Measurements from ENCODE around the gene GAP43.

GAP43 gene

DNA sequence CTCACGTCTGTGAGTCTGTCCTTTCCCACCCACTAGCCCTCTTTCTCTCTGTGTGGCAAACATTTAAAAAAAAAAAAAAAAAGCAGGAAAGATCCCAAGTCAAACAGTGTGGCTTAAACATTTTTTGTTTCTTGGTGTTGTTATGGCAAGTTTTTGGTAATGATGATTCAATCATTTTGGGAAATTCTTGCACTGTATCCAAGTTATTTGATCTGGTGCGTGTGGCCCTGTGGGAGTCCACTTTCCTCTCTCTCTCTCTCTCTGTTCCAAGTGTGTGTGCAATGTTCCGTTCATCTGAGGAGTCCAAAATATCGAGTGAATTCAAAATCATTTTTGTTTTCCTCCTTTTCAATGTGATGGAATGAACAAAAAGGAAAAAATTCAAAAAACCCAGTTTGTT is 97.7 kb downstream of the GAP43 start:
- H3K4me3 ChIP-seq (ENCODE audit: low read length, poor library complexity, severe bottlenecking) = no peak overlapping the region
- peaks cover 5% of the 10 kb centered on the region for H3K27me3 ChIP-seq (ENCODE audit: insufficient read depth, low read length, poor library complexity, severe bottlenecking)
- H3K9ac ChIP-seq (ENCODE audit: low read depth, low read length, poor library complexity, severe bottlenecking) = no peak overlapping the region
- no peaks in the 10 kb centered on the region for H3F3A ChIP-seq (ENCODE audit: low read depth)
- H2AFZ ChIP-seq (ENCODE audit: low read length) = no peak overlapping the region
- no peaks in the 10 kb centered on the region for H3K9me3 ChIP-seq (ENCODE audit: insufficient read depth, low read depth, low read length)
- H3K4me1 ChIP-seq (ENCODE audit: insufficient read depth, low read length, poor library complexity, severe bottlenecking) = no peaks in the 10 kb centered on the region
- TF ChIP-seq CTCF (conservative IDR thresholded peaks at IDR 0.05; ENCODE audit: low read length) (no peak), EZH2phosphoT487 (IDR thresholded peaks at IDR 0.05; ENCODE audit: borderline replicate concordance) (no peak)
- H3K4me2 ChIP-seq (ENCODE audit: low read depth, low read length, poor library complexity, severe bottlenecking) = no peak overlapping the region
- H4K20me1 ChIP-seq (ENCODE audit: insufficient read depth, low read length, poor library complexity, severe bottlenecking) = no peaks in the 10 kb centered on the region
- no peaks in the 10 kb centered on the region for H3K36me3 ChIP-seq (ENCODE audit: insufficient read depth, low read length)
- no peaks in the 10 kb centered on the region for H3K79me2 ChIP-seq (ENCODE audit: insufficient read depth, low read length)
- no peaks in the 10 kb centered on the region for H3K9me2 ChIP-seq (replicated peaks; ENCODE audit: low read depth, low read length)

DNA sequence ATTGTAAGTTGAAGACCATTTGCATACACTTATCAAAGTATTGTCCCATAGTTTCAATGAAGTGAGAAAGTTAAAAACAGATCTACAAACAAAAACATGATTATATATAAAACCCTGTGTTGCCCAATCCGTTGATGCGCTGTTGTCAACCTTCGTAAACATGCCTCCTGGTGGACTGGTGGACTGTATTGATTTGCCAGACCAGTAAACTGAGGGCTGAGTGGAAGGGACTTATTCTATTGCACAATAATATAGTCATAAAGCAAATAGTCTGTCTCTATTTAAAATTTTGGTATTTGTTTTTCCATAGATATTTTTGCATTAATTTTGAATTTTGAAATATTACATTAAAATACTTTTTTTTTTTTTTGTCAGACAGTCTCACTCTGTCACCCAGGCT is 102.5 kb downstream of the GAP43 start:
- H3K79me2 ChIP-seq (ENCODE audit: insufficient read depth, low read length) = no peaks in the 10 kb centered on the region
- H3K9ac ChIP-seq (ENCODE audit: low read depth, low read length, poor library complexity, severe bottlenecking) = no peak overlapping the region
- no peaks in the 10 kb centered on the region for H4K20me1 ChIP-seq (ENCODE audit: insufficient read depth, low read length, poor library complexity, severe bottlenecking)
- no peaks in the 10 kb centered on the region for H3F3A ChIP-seq (ENCODE audit: low read depth)
- TF ChIP-seq EZH2phosphoT487 (IDR thresholded peaks at IDR 0.05; ENCODE audit: borderline replicate concordance) = no peak
- no peak for TF ChIP-seq CTCF (conservative IDR thresholded peaks at IDR 0.05; ENCODE audit: low read length)
- peaks cover 5% of the 10 kb centered on the region for H3K27me3 ChIP-seq (ENCODE audit: insufficient read depth, low read length, poor library complexity, severe bottlenecking)
- H3K36me3 ChIP-seq (ENCODE audit: insufficient read depth, low read length) = no peaks in the 10 kb centered on the region
- H2AFZ ChIP-seq (ENCODE audit: low read length) = no peak overlapping the region
- H3K9me3 ChIP-seq (ENCODE audit: insufficient read depth, low read depth, low read length) = no peaks in the 10 kb centered on the region
- no peaks in the 10 kb centered on the region for H3K9me2 ChIP-seq (replicated peaks; ENCODE audit: low read depth, low read length)
- no peak overlapping the region for H3K4me3 ChIP-seq (ENCODE audit: low read length, poor library complexity, severe bottlenecking)
- no peak overlapping the region for H3K4me2 ChIP-seq (ENCODE audit: low read depth, low read length, poor library complexity, severe bottlenecking)
- H3K4me1 ChIP-seq (ENCODE audit: insufficient read depth, low read length, poor library complexity, severe bottlenecking) = no peaks in the 10 kb centered on the region

GRCh38 chr3:115727135-115727534 is 103.8 kb downstream of the GAP43 start:
- Histone ChIP-seq H3K9me2 (replicated peaks; ENCODE audit: low read depth, low read length) (no peaks in the 10 kb centered on the region), H3K36me3 (ENCODE audit: insufficient read depth, low read length) (no peaks in the 10 kb centered on the region), H3K4me1 (ENCODE audit: insufficient read depth, low read length, poor library complexity, severe bottlenecking) (no peaks in the 10 kb centered on the region), H3K9ac (ENCODE audit: low read depth, low read length, poor library complexity, severe bottlenecking) (no peak overlapping the region), H3K27me3 (ENCODE audit: insufficient read depth, low read length, poor library complexity, severe bottlenecking) (peaks cover 5% of the 10 kb centered on the region), H3K9me3 (ENCODE audit: insufficient read depth, low read depth, low read length) (no peaks in the 10 kb centered on the region), H2AFZ (ENCODE audit: low read length) (no peak overlapping the region), H3K4me3 (ENCODE audit: low read length, poor library complexity, severe bottlenecking) (no peak overlapping the region), H3F3A (ENCODE audit: low read depth) (no peaks in the 10 kb centered on the region), H3K79me2 (ENCODE audit: insufficient read depth, low read length) (no peaks in the 10 kb centered on the region), H4K20me1 (ENCODE audit: insufficient read depth, low read length, poor library complexity, severe bottlenecking) (no peaks in the 10 kb centered on the region), H3K4me2 (ENCODE audit: low read depth, low read length, poor library complexity, severe bottlenecking) (no peak overlapping the region)
- no peak for TF ChIP-seq EZH2phosphoT487 (IDR thresholded peaks at IDR 0.05; ENCODE audit: borderline replicate concordance)
- no peak for TF ChIP-seq CTCF (conservative IDR thresholded peaks at IDR 0.05; ENCODE audit: low read length)

All from Loucy (cell line).